Astrocyte of the spinal cord (primary cell): Measurements from ENCODE around the gene PF4V1.
"Not testable (repeated sequence)": the region's sequence is repeated elsewhere in the genome, so short reads cannot be mapped to it uniquely, and the experiment has no call there.

ENCODE experiments used
- DNase-seq: peaks from one replicate; pipeline ENCODE4 v3.0.0; 2011; ENCODE audit warnings: low read depth, low spot score
- H3K4me3 ChIP-seq: 2 replicates; pipeline ENCODE4 v1.5.1; 2011; ENCODE audit warnings: low read depth, mild to moderate bottlenecking, low read length, moderate library complexity
- in situ Hi-C: cut with HindIII; loops from 2 replicates; pipeline ENCODE4 v1.10.0; 2017; ENCODE audit warnings: low sequenced_read_pairs
- TF ChIP-seq, protein P1 (sequence below): IDR thresholded peaks from 2 replicates; pipeline ENCODE4 v1.5.1; 2012; ENCODE audit warnings: low read depth, mild to moderate bottlenecking, low read length, inconsistent platforms

PF4V1 gene

DNA sequence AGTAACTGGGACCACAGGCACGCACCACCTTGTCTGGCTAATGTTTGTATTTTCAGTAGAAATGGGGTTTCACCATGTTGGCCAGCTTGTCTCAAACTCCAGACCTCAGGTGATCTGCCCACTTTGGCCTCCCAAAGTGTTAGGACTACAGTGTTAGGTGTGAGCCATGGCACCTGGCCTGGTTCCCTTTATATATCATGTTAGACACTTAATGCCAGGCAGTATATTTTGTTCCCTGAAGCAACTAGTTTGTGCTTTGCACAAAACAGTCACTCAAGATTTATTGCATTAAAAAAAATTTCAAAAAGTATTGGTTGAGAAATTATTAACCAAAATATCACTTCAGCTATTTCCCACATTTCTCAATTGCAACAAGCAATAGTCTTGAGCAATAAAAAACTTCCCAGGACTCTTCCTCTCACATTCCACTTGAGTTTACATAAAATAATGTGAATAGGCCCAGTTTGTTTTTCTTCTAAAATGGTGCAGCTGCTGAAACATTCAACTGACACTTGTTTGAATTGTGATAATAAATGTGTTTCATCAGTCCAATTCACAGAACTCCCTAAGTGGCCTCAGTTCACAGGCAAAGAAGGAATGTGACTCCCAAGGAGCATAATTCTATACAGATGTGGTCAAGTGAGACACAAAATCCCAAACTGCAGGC lies 38.8 kb downstream of the PF4V1 start:
- DNase-seq, result peak; percentile 86

DNA sequence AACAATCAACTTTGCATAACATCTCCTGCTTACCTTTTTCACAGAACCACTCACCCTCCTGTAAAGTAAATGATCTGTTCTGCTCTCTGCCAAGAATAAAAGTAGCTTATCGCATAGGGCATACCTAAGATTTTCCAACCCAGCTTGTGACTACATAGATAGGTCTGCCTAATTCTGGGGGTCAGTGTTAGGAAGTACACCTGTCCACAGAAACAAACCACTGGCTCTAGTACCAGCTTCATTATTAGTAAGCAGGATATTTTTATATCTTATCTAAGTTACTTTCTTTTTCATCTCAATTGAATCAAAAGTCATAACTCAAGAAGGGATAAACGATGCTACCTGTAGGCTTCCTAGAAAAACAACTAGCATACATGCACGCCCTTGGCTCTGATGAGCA lies 39.9 kb downstream of the PF4V1 start:
- DNase-seq, result no peak
- TF ChIP-seq, protein P1, sequence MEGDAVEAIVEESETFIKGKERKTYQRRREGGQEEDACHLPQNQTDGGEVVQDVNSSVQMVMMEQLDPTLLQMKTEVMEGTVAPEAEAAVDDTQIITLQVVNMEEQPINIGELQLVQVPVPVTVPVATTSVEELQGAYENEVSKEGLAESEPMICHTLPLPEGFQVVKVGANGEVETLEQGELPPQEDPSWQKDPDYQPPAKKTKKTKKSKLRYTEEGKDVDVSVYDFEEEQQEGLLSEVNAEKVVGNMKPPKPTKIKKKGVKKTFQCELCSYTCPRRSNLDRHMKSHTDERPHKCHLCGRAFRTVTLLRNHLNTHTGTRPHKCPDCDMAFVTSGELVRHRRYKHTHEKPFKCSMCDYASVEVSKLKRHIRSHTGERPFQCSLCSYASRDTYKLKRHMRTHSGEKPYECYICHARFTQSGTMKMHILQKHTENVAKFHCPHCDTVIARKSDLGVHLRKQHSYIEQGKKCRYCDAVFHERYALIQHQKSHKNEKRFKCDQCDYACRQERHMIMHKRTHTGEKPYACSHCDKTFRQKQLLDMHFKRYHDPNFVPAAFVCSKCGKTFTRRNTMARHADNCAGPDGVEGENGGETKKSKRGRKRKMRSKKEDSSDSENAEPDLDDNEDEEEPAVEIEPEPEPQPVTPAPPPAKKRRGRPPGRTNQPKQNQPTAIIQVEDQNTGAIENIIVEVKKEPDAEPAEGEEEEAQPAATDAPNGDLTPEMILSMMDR, result no peak
- no peak overlapping the region for H3K4me3 ChIP-seq
- in situ Hi-C loops, result no loop called here

More for the DNA sequence above, 38.8 kb downstream of the PF4V1 start:
- no peak overlapping the region for H3K4me3 ChIP-seq
- TF ChIP-seq, protein P1, result no peak
- in situ Hi-C loops, result no loop called here

DNA sequence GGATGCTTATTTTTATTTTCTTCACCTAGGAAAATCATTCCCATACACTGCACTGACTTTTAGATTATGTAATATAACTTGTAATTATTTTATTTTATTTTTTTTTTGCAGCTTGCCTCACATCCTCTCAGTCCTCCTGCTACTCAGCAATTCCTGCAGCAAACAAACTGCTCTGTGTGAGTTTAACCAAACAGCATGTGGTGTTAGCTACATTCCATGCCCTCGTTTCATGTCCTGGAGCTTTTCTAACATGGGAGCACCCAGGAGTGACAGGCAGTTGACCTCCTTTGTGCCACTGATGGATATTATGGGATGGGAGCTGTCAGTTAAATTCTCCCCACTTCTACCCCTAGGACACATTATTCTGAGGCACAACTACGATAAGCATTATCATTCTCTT lies 40.9 kb downstream of the PF4V1 start:
- TF ChIP-seq, protein P1, result no peak
- no peak overlapping the region for H3K4me3 ChIP-seq
- no peak for DNase-seq
- in situ Hi-C loops, result no loop called here

DNA sequence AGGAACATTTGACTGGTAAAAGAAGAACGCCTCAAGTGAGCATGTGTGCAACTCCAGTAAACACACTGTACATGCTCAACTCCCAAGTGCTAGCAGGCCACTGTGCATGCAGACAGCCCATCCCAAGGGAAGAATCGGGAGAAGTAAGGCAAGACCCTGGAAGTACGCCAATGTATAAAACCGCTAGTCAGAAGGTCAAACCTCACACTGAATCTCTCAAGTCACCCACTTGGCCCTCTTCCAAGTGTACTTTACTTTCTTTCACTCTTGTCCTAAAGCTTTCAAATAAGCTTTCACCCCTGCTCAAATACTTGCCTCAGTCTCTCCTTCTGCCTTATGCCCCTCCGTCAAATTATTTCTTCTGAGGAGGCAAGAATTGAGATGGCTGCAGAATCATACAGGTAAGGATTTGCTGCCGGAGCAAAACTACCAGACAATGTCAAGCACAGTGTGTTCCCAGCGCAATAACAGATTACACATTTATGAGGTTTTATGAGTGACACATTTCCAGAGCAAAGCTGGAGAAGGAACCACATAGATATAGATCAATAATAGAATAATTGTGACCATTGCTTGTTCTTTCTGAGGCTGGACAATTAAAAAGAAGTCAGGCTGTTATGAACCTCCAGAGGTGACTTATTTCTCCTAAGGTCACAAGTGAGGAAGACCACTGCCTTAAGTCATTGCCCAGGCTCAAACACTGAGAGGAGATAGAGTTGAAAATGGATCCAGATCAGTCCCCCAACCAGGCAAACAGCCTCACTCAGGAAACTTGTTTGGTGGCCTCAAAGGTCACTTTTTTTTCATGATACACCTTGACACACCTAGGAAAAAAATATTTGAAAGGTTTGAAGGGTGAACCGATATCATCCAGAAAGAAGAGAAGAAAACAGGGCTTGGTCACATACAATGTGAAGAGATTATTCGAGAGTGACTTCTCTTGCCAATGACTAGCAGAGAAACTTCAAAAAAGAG lies 42.4 kb downstream of the PF4V1 start:
- in situ Hi-C loops, result no loop called here
- DNase-seq, result no peak
- no peak overlapping the region for H3K4me3 ChIP-seq
- TF ChIP-seq, protein P1, result no peak

DNA sequence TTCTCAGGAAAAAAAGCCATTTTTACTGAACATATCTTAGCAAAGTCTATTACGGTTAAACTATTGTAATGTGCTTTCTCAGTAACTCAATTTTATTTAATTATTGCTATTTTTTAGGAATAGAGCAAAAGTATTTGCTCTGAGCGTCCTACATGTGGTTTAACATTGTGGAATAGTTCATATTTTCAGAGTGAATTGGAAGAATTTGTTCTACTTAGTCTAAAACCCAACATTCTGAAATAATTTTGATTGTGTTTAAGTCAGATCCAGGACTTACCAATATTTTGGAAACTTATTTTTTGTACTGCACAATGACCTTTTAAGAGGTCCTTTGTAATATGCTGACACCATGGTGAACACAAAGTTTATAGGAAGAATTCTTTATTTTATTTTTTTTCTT lies 43.3 kb downstream of the PF4V1 start:
- H3K4me3 ChIP-seq, result no peak overlapping the region
- DNase-seq, result no peak
- TF ChIP-seq, protein P1, result no peak
- in situ Hi-C loops, result no loop called here

DNA sequence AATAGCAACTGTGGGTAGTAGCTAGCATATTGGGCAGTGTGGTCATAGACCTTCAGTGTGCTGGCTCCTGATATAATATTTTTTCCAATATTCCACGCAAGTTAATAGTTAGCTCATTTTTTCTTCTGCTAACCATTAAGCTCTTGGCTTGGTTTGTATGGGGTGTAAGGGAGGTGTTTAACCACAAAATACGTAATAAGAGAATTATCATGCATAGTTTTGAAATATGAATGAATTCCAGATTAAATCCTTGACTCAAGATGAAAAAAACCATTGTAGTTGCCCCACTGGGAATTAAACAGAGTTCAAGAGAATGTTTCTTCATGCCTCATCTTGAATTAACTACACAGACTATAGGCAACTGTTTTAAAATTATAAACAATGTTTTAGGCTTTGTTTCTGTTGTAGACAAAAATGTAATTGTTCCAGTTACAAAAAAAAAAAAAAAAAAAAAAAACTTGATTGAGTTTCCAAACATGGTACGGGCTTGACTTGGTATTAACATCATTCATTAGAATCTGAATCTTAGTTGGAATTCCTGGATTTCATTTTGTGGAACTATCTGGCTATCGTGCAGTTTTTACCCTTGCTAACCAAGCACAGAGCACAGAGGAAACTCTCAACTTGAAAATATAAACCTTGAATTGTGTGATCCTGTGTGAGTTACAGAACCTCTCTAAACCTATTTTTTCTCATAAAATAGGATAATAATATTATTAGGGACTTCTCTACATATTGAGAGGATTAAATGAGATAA lies 44.5 kb downstream of the PF4V1 start:
- TF ChIP-seq, protein P1, result no peak
- DNase-seq, result peak; percentile 62
- in situ Hi-C loops, result no loop called here
- H3K4me3 ChIP-seq, result no peak overlapping the region

DNA sequence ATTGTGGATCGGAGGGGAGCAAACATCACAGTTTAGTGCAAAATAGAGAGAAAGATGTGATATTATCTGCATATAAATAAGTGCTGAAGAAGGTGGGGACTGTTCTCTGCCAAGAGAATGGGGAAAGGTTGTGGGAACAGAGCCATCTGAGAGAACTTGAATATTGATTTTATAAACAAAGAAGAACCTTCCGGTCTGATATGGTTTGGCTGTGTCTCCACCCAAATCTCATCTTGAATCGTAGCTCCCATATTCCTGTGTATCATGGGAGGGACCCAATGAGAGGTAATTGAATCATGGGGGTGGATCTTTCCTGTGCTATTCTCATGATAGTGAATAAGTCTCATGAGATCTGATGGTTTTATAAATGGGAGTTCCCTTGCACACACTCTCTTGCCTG lies 46.2 kb downstream of the PF4V1 start:
- in situ Hi-C loops, H3K4me3 ChIP-seq, DNase-seq: not testable (repeated sequence)
